ENCODE data around the gene BPI.

GRCh38 chr20:38311091-38311490, 7.1 kb downstream of the BPI start:
- TF ChIP-seq POLR2A (IDR thresholded peaks at IDR 0.05) (no peak), CTCF (IDR thresholded peaks at IDR 0.05) (no peak)

Data from heart left ventricle (tissue), 13 donors.